ENCODE results near the gene SGPL1. TPM values are rescaled to one million over a fixed set of nuclear protein-coding genes. Genes with fewer than 3 reads are reported as not detected.

The SGPL1 gene
- total RNA-seq, 1 donor from 2014 or later = 111 TPM

DNA sequence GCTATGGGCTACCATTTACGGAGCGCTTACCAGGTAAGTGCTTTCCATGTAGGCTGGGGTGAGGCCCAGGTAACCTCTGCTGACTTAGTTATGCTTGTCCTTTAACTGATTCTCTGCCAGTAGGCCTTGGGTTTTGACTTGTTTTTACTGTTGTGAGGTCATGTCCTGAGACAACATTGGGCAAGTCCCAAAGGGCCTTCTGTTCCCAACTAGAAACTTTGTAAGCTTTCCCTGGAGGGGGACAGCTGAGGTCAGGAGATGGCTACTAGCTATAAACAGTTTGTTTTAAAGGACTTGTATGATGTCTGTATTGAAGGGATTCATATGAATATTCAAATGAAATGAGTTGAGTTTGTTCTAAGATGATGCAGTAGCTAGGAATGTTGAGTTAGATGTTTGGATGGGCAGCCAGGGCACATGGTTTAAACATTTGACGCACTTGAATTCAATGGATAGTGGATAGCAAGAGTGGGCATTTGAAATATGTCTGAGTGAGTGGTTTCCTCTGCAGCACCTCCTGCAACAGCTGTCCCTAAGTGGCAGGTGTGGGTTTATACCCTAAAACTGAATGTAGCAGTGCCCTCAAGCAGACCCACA is 10.0 kb upstream of the SGPL1 start:
- DNase-seq = no peak
- TF ChIP-seq, protein P1, sequence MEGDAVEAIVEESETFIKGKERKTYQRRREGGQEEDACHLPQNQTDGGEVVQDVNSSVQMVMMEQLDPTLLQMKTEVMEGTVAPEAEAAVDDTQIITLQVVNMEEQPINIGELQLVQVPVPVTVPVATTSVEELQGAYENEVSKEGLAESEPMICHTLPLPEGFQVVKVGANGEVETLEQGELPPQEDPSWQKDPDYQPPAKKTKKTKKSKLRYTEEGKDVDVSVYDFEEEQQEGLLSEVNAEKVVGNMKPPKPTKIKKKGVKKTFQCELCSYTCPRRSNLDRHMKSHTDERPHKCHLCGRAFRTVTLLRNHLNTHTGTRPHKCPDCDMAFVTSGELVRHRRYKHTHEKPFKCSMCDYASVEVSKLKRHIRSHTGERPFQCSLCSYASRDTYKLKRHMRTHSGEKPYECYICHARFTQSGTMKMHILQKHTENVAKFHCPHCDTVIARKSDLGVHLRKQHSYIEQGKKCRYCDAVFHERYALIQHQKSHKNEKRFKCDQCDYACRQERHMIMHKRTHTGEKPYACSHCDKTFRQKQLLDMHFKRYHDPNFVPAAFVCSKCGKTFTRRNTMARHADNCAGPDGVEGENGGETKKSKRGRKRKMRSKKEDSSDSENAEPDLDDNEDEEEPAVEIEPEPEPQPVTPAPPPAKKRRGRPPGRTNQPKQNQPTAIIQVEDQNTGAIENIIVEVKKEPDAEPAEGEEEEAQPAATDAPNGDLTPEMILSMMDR (IDR thresholded peaks at IDR 0.05; ENCODE audit: partially characterized antibody, unreplicated experiment) = no peak
- H3K36me3 Mint-ChIP-seq (ENCODE audit: unreplicated experiment) = no peaks in the 10 kb centered on the region
- no peak overlapping the region for H3K27ac Mint-ChIP-seq (ENCODE audit: unreplicated experiment)
- no peaks in the 10 kb centered on the region for H3K4me1 Mint-ChIP-seq (ENCODE audit: low read depth, unreplicated experiment)
- H3K9me3 Mint-ChIP-seq (ENCODE audit: unreplicated experiment) = no peaks in the 10 kb centered on the region
- H3K4me3 Mint-ChIP-seq (ENCODE audit: unreplicated experiment) = no peak overlapping the region
- no peaks in the 10 kb centered on the region for H3K27me3 Mint-ChIP-seq (ENCODE audit: unreplicated experiment)

DNA sequence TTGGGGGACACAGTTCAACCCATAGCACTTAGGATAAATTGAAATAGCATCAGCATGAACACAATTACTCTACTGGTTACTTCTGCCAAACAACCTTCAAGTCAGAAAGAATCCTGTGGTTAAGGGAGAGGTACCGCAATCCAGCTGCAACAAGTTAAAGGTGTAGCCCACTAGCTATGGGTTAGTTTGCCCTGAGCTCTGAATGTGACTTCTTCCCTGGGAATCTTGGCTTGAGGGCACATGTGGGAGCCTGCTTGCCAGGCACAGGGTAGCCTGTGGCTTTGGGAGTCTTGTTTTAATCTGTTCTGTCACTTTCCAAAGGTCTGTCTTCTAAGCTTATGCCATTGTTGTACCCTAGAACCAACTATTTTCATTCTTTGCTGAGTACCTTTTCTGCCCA is 8.9 kb upstream of the SGPL1 start:
- no peaks in the 10 kb centered on the region for H3K4me1 Mint-ChIP-seq (ENCODE audit: low read depth, unreplicated experiment)
- DNase-seq = no peak
- no peaks in the 10 kb centered on the region for H3K9me3 Mint-ChIP-seq (ENCODE audit: unreplicated experiment)
- no peak overlapping the region for H3K27ac Mint-ChIP-seq (ENCODE audit: unreplicated experiment)
- TF ChIP-seq, protein P1 (IDR thresholded peaks at IDR 0.05; ENCODE audit: partially characterized antibody, unreplicated experiment) = no peak
- H3K36me3 Mint-ChIP-seq (ENCODE audit: unreplicated experiment) = no peaks in the 10 kb centered on the region
- H3K4me3 Mint-ChIP-seq (ENCODE audit: unreplicated experiment) = no peak overlapping the region
- no peaks in the 10 kb centered on the region for H3K27me3 Mint-ChIP-seq (ENCODE audit: unreplicated experiment)

DNA sequence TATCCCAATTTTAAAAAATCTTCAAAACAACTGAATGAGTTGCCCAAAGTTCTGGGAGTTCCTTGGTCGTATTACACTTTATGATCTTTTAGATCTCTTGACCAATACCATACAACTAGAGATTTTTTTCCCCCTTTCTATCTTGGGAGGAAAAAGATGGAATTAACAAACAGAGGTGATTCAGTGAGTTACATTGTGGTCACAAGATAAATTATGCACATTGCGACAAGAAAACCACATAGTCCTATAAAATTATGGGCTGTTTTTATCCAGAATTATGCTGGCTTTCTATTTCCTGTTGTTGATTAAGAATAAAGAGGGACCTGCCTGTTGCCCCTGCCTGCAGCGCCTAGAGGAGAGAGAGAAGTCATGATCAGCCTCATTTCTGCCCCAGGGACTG is 8.2 kb upstream of the SGPL1 start:
- Mint-ChIP-seq H3K36me3 (ENCODE audit: unreplicated experiment) (no peaks in the 10 kb centered on the region), H3K27ac (ENCODE audit: unreplicated experiment) (no peak overlapping the region), H3K4me1 (ENCODE audit: low read depth, unreplicated experiment) (no peaks in the 10 kb centered on the region), H3K9me3 (ENCODE audit: unreplicated experiment) (no peaks in the 10 kb centered on the region), H3K27me3 (ENCODE audit: unreplicated experiment) (no peaks in the 10 kb centered on the region), H3K4me3 (ENCODE audit: unreplicated experiment) (no peak overlapping the region)
- TF ChIP-seq, protein P1 (IDR thresholded peaks at IDR 0.05; ENCODE audit: partially characterized antibody, unreplicated experiment) = no peak
- DNase-seq = no peak

DNA sequence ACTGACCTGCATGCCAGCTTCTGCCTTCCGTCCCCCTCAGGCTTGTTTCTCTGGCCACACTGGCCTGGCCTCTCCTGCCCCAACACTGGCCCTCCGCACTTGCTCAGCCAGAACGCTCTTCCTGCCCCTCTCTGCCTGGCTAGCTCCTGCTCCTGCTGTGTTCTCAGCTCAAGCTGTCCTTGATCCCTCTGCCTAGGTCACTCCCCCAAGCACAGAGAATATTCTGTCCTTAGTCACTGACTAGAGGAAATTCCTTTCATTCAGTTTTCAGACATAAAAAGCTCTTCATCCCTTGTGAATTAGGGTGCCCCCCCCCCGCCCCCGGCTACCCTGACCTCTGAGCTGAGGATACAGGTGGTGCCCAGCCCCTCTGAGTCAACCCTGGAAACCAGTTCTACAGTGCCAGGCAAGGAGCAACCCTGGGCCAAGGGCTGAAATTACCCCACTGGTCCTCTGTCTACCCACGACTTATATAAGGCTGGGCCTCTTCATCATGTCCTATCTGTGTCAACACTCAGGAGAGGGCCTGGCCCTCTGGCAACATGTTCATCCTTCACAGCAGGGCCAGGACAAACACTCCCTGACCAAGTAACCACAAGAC is 6.6 kb upstream of the SGPL1 start:
- H3K4me1 Mint-ChIP-seq (ENCODE audit: low read depth, unreplicated experiment) = no peaks in the 10 kb centered on the region
- no peaks in the 10 kb centered on the region for H3K9me3 Mint-ChIP-seq (ENCODE audit: unreplicated experiment)
- no peak for DNase-seq
- H3K36me3 Mint-ChIP-seq (ENCODE audit: unreplicated experiment) = no peaks in the 10 kb centered on the region
- no peaks in the 10 kb centered on the region for H3K27me3 Mint-ChIP-seq (ENCODE audit: unreplicated experiment)
- TF ChIP-seq, protein P1 (IDR thresholded peaks at IDR 0.05; ENCODE audit: partially characterized antibody, unreplicated experiment) = no peak
- H3K27ac Mint-ChIP-seq (ENCODE audit: unreplicated experiment) = no peak overlapping the region
- H3K4me3 Mint-ChIP-seq (ENCODE audit: unreplicated experiment) = no peak overlapping the region

DNA sequence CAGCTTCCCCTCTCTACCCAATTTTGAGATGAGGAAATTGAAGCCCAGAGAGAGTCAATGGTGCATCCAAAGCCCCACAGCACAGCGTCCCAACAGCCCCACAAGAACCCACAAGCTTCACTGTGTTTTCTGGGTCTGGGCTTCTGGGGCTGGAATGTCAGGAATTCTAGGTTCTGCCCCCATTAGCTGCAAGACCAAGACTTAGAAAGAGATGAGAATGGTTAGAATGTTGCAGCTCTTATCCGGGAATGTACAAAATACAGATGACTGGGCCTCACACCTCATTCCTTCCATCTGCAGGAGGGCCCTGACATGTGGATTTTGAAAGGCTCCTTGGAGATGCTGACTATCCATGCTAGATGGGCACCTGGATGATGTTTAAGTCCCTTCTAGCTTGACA is 6.0 kb upstream of the SGPL1 start:
- H3K4me3 Mint-ChIP-seq (ENCODE audit: unreplicated experiment) = no peak overlapping the region
- no peak overlapping the region for H3K27ac Mint-ChIP-seq (ENCODE audit: unreplicated experiment)
- no peaks in the 10 kb centered on the region for H3K27me3 Mint-ChIP-seq (ENCODE audit: unreplicated experiment)
- TF ChIP-seq, protein P1 (IDR thresholded peaks at IDR 0.05; ENCODE audit: partially characterized antibody, unreplicated experiment) = no peak
- DNase-seq = no peak
- H3K36me3 Mint-ChIP-seq (ENCODE audit: unreplicated experiment) = no peaks in the 10 kb centered on the region
- no peaks in the 10 kb centered on the region for H3K4me1 Mint-ChIP-seq (ENCODE audit: low read depth, unreplicated experiment)
- no peaks in the 10 kb centered on the region for H3K9me3 Mint-ChIP-seq (ENCODE audit: unreplicated experiment)

Measured in glutamatergic neuron (in vitro differentiated cells).